Endothelial cell of umbilical vein (primary cell): Measurements from ENCODE around the gene DAP3. TPM values are rescaled to one million over a fixed set of nuclear protein-coding genes. Genes with fewer than 3 reads are reported as not detected.

ENCODE experiments used
- BruUV-seq: library from RNA; stranded (reverse); fragments of 400-500 nt; replicated peaks from 2 replicates; lab custom pipeline; 2021; lab: Mats Ljungman, UMichigan
- CTCF ChIA-PET: fragments of 300-600, 350-600 bp; sonication (Branson Sonifier 250); formaldehyde crosslinking; loops from one replicate; lab custom pipeline; 2021; ENCODE audit warnings: antibody characterized with exemption, inconsistent platforms; lab: Charles Lee
- POLR2A ChIA-PET: fragments of 300-600, 350-600 bp; sonication (Branson Sonifier 250); formaldehyde crosslinking; loops from one replicate; lab custom pipeline; 2021; ENCODE audit warnings: antibody characterized with exemption, inconsistent platforms; lab: Charles Lee
- DNase-seq: peaks from one replicate; pipeline ENCODE4 v3.0.0-alpha.2; 2011; ENCODE audit warnings: low read depth, low spot score
- FAIRE-seq: peaks from 2 replicates; lab custom pipeline; 2011; peaks lifted over from hg19 to GRCh38; lab: Jason Lieb, UNC
- H2AFZ ChIP-seq: 2 replicates; pipeline ENCODE4 v1.6.0; 2012; ENCODE audit warnings: low read depth, low read length, control low read depth, inconsistent platforms
- H3K27ac ChIP-seq: 2 replicates; pipeline ENCODE4 v1.5.1; 2011; ENCODE audit warnings: low read depth, mild to moderate bottlenecking, control low read depth, low read length, moderate library complexity; ENCODE audit not compliant: insufficient read depth
- H3K27me3 ChIP-seq, 2 experiments: 2 replicates each; pipeline versions ENCODE4 v1.6.0 to v1.6.1; 2011; ENCODE audit warnings: low read length in 2 of 2, mixed read lengths in 1 of 2; ENCODE audit not compliant: control insufficient read depth in 2 of 2, insufficient read depth in 2 of 2
- H3K36me3 ChIP-seq, 2 experiments: 2 replicates in 1 of 2; 3 replicates in 1 of 2; pipeline ENCODE4 v1.5.1; 2011; ENCODE audit warnings: low read length in 2 of 2, mild to moderate bottlenecking in 1 of 2, moderate library complexity in 1 of 2; ENCODE audit not compliant: control insufficient read depth in 2 of 2, insufficient read depth in 2 of 2; ENCODE audit errors: extremely low read depth in 1 of 2
- H3K4me1 ChIP-seq: 3 replicates; pipeline ENCODE4 v1.5.1; 2011; ENCODE audit warnings: mild to moderate bottlenecking, low read length; ENCODE audit not compliant: control insufficient read depth, insufficient read depth; ENCODE audit errors: extremely low read depth
- H3K4me2 ChIP-seq: 2 replicates; pipeline ENCODE4 v1.6.1; 2011; ENCODE audit warnings: low read length, control low read depth, mixed read lengths; ENCODE audit not compliant: insufficient read depth
- H3K4me3 ChIP-seq, 3 experiments: fragments of 200-600 bp in 1 of 3; sonication (generic), shearing (Covaris generic) in 1 of 3; replicated peaks in 1 of 3; 2 replicates each; pipeline ENCODE4 v1.5.1; 2011 to 2016; ENCODE audit warnings: control low read depth in 3 of 3, low read length in 3 of 3, mild to moderate bottlenecking in 2 of 3, inconsistent platforms in 1 of 3, low read depth in 1 of 3, moderate library complexity in 1 of 3; ENCODE audit not compliant: insufficient read depth in 1 of 3
- H3K79me2 ChIP-seq: 2 replicates; pipeline ENCODE4 v1.6.0; 2012; ENCODE audit warnings: low read length, inconsistent platforms; ENCODE audit not compliant: control insufficient read depth, insufficient read depth
- H3K9ac ChIP-seq: replicated peaks from 2 replicates; pipeline ENCODE3; 2011; ENCODE audit warnings: low read length, control low read depth; ENCODE audit not compliant: insufficient read depth; ENCODE audit errors: extremely low read depth
- H3K9me1 ChIP-seq: replicated peaks from 3 replicates; pipeline ENCODE4 v1.6.0; 2011; ENCODE audit warnings: mild to moderate bottlenecking, low read length; ENCODE audit not compliant: control insufficient read depth, insufficient read depth; ENCODE audit errors: extremely low read depth
- H3K9me3 ChIP-seq: replicated peaks from 2 replicates; pipeline ENCODE4 v1.5.1; 2012; ENCODE audit warnings: low read length, inconsistent platforms; ENCODE audit not compliant: control insufficient read depth, insufficient read depth
- H4K20me1 ChIP-seq: replicated peaks from 2 replicates; pipeline ENCODE3; 2011; ENCODE audit warnings: mild to moderate bottlenecking, low read length; ENCODE audit not compliant: control insufficient read depth, insufficient read depth; ENCODE audit errors: extremely low read depth
- CTCF ChIP-seq, 2 donors: IDR thresholded peaks; 1 replicate in 1 of 2; 2 replicates in 1 of 2; pipeline ENCODE4 v1.5.1; 2011; ENCODE audit warnings: low read length in 2 of 2, mild to moderate bottlenecking in 2 of 2, moderate library complexity in 2 of 2, control low read depth in 1 of 2, inconsistent platforms in 1 of 2, low read depth in 1 of 2; ENCODE audit not compliant: insufficient read depth in 1 of 2; ENCODE audit errors: extremely low read depth in 1 of 2
- EZH2 ChIP-seq: IDR thresholded peaks from 2 replicates; pipeline ENCODE4 v1.6.1; 2012; ENCODE audit warnings: borderline replicate concordance, low read depth, mild to moderate bottlenecking, moderate library complexity, low read length, inconsistent platforms; ENCODE audit not compliant: severe bottlenecking
- FOS ChIP-seq: IDR thresholded peaks from 2 replicates; pipeline ENCODE4 v1.6.1; 2011; ENCODE audit warnings: mild to moderate bottlenecking, low read length, moderate library complexity, borderline replicate concordance; ENCODE audit not compliant: insufficient read depth
- GATA2 ChIP-seq: IDR thresholded peaks from 2 replicates; pipeline ENCODE4 v1.7.0; 2011; ENCODE audit warnings: low read depth, mild to moderate bottlenecking, moderate library complexity, mixed read lengths, low read length; ENCODE audit not compliant: insufficient read length, insufficient read depth
- JUN ChIP-seq: IDR thresholded peaks from 2 replicates; pipeline ENCODE4 v1.6.1; 2011; ENCODE audit warnings: borderline replicate concordance, low read depth; ENCODE audit not compliant: insufficient read length, insufficient read depth
- MAX ChIP-seq: IDR thresholded peaks from 2 replicates; pipeline ENCODE4 v1.6.1; 2011; ENCODE audit not compliant: insufficient read depth, insufficient read length
- MYC ChIP-seq: IDR thresholded peaks from one replicate; pipeline ENCODE4 v1.6.1; 2011; ENCODE audit warnings: mild to moderate bottlenecking, low read depth, low read length
- POLR2A ChIP-seq: IDR thresholded peaks from 2 replicates; pipeline ENCODE4 v1.6.1; 2012; ENCODE audit warnings: low read depth, mild to moderate bottlenecking, control low read depth, low read length
- POLR2AphosphoS5 ChIP-seq: IDR thresholded peaks from 2 replicates; pipeline ENCODE4 v1.6.1; 2012; ENCODE audit warnings: low read depth, mild to moderate bottlenecking, control low read depth, low read length, moderate library complexity; ENCODE audit not compliant: insufficient read depth
- dilution Hi-C: fragments of 300-500 bp; cut with MboI; formaldehyde crosslinking; loops from one replicate; pipeline ENCODE4 v1.15.0; 2019; ENCODE audit warnings: low sequenced_read_pairs; ENCODE audit not compliant: extremely low pct_ligation_motif_present
- intact Hi-C: fragments of 100-400 bp; cut with micrococcal nuclease; formaldehyde crosslinking; loops from one replicate; pipeline ENCODE4 v1.10.0; 2022
- polyA plus RNA-seq, 4 experiments: library from polyadenylated mRNA; depleted of rRNA in 3 of 4; stranded (reverse) in 3 of 4; unstranded in 1 of 4; fragments of >200 nt; gene quantifications; 2 replicates each; pipeline versions ENCODE4 v1.2.1 to v1.2.3, GENCODE V29; 2011 to 2012; ENCODE audit warnings: missing spikeins in 1 of 4
- total RNA-seq: library from RNA; stranded (reverse); gene quantifications from 2 replicates; pipeline ENCODE4 v1.2.3, GENCODE V29; 2021

Gene DAP3
- total and polyA plus RNA-seq, 2 donors (not counting 3 experiments of a cell fraction or from before 2014, with no cell fraction given) = 86.5 to 104 TPM

GRCh38 chr1:155744711-155745283, 55.9 kb downstream of the DAP3 start:
- Histone ChIP-seq H3K9me1 (no peaks in the 10 kb centered on the region), H3K36me3 (peaks cover 0 to 4% of the 10 kb centered on the region in 2 experiments), H3K27ac (peak overlapping the region; percentile 24), H3K9me3 (no peaks in the 10 kb centered on the region), H3K4me1 (no peaks in the 10 kb centered on the region), H3K27me3 (no peaks in the 10 kb centered on the region), H3K4me2 (peak overlapping the region; percentile 91), H3K79me2 (no peaks in the 10 kb centered on the region), H2AFZ (peak overlapping the region; percentile 51), H3K9ac (peak overlapping the region; percentile 64), H4K20me1 (no peaks in the 10 kb centered on the region), H3K4me3 (peak overlapping the region; percentile 38 to 80 (median 69))
- TF ChIP-seq POLR2A = no peak
- TF ChIP-seq MAX = no peak
- TF ChIP-seq POLR2AphosphoS5 = no peak
- TF ChIP-seq GATA2 = no peak
- no peak for TF ChIP-seq JUN
- no peak for TF ChIP-seq FOS
- TF ChIP-seq CTCF (IDR thresholded peaks at IDR 0.05; ENCODE audit: extremely low read depth in 1 of 2, insufficient read depth in 1 of 2, low read depth in 1 of 2, low read length in 2 of 2) = no peak
- TF ChIP-seq MYC = no peak
- TF ChIP-seq EZH2 = no peak
- DNase-seq = no peak
- no peak for FAIRE-seq
- ChIA-PET POLR2A (interaction anchor here (1.0 kb wide), 1 partner anchor 19 kb away, joined by 3 read pairs; no protein-coding TSS in a partner anchor), CTCF (interaction anchor here (0.6 to 3.1 kb wide), 4 partner anchors 15 to 322 kb away, joined by 3 to 11 read pairs (median 3); no protein-coding TSS in a partner anchor)
- TSS peak; percentile 75 for BruUV-seq
- intact Hi-C loops = loop anchor here (1.0 kb wide), 1 partner anchor 113 kb away; the partner anchor contains the start of gene GON4L
- dilution Hi-C loops = no loop called here
